Neural progenitor cell (in vitro differentiated cells): ENCODE measurements around the gene RGS7.

Experiments
- CTCF ChIP-seq: fragments of 200-600 bp; sonication (generic); IDR thresholded peaks from 2 replicates; pipeline ENCODE4 v1.5.1; 2017; ENCODE audit warnings: antibody characterized with exemption, mild to moderate bottlenecking
- EZH2 ChIP-seq: fragments of 200-600 bp; sonication (generic); IDR thresholded peaks from 2 replicates; pipeline ENCODE4 v1.6.1; 2017; ENCODE audit warnings: antibody characterized with exemption, mild to moderate bottlenecking, moderate library complexity

GRCh38 chr1:241171991-241172390 lies 185.0 kb downstream of the RGS7 start:
- no peak for TF ChIP-seq CTCF
- TF ChIP-seq EZH2, result no peak
